Tibial nerve (tissue), 4 donors: ENCODE results near the gene UBE2A.

Source experiments
- EP300 ChIP-seq, 2 donors: sonication (generic); formaldehyde crosslinking; IDR thresholded peaks; one replicate each; pipeline ENCODE4 v1.6.1; 2017; ENCODE audit warnings: antibody characterized with exemption in 2 of 2, mild to moderate bottlenecking in 1 of 2
- POLR2A ChIP-seq, 2 donors: fragments of 450-650 bp; IDR thresholded peaks; one replicate each; pipeline ENCODE4 v1.6.1; 2017; ENCODE audit warnings: antibody characterized with exemption in 2 of 2, mild to moderate bottlenecking in 2 of 2, moderate library complexity in 2 of 2
- TF ChIP-seq, protein P1 (sequence below), 5 experiments: fragments of 200-600 bp in 3 of 5; fragments of 450-650 bp in 2 of 5; sonication (generic) in 3 of 5; IDR thresholded peaks; one replicate each; pipeline ENCODE4 v1.5.1; 2016 to 2019; ENCODE audit warnings: antibody characterized with exemption in 5 of 5, mild to moderate bottlenecking in 3 of 5, moderate library complexity in 2 of 5

DNA sequence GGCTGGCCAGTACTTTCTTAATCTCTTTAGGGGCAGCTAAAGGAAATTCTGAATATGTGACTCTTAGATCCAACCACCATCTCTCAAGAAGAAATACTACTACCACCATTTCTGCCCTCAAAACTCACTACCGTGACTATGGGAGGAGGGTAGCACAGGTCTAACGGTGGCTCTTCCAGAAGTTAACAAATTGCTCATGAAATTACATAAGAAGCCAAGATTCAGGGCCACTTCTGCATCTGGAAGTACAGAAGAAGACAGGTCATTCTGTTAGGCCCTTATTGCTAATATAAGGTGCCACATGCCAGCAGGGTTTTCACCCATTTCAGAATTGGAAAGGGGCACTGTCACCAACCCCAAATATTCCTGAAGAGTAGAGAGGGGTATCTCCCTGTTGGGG, 51.5 kb downstream of the UBE2A start:
- TF ChIP-seq POLR2A (IDR thresholded peaks at IDR 0.05) (no peak), EP300 (IDR thresholded peaks at IDR 0.05) (no peak)
- TF ChIP-seq, protein P1, sequence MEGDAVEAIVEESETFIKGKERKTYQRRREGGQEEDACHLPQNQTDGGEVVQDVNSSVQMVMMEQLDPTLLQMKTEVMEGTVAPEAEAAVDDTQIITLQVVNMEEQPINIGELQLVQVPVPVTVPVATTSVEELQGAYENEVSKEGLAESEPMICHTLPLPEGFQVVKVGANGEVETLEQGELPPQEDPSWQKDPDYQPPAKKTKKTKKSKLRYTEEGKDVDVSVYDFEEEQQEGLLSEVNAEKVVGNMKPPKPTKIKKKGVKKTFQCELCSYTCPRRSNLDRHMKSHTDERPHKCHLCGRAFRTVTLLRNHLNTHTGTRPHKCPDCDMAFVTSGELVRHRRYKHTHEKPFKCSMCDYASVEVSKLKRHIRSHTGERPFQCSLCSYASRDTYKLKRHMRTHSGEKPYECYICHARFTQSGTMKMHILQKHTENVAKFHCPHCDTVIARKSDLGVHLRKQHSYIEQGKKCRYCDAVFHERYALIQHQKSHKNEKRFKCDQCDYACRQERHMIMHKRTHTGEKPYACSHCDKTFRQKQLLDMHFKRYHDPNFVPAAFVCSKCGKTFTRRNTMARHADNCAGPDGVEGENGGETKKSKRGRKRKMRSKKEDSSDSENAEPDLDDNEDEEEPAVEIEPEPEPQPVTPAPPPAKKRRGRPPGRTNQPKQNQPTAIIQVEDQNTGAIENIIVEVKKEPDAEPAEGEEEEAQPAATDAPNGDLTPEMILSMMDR (IDR thresholded peaks at IDR 0.05) = no peak
